Ishikawa (cell line): ENCODE results near the gene PRPF18.

Experiments used
- NFIC ChIP-seq: IDR thresholded peaks from 2 replicates; pipeline ENCODE4 v1.6.1; 2012
- TF ChIP-seq, protein P1 (sequence below): IDR thresholded peaks from 2 replicates; pipeline ENCODE4 v1.6.1; 2012
- TF ChIP-seq, protein P2 (sequence below): IDR thresholded peaks from 2 replicates; pipeline ENCODE4 v1.6.1; 2012; ENCODE audit warnings: low read depth, mild to moderate bottlenecking

DNA sequence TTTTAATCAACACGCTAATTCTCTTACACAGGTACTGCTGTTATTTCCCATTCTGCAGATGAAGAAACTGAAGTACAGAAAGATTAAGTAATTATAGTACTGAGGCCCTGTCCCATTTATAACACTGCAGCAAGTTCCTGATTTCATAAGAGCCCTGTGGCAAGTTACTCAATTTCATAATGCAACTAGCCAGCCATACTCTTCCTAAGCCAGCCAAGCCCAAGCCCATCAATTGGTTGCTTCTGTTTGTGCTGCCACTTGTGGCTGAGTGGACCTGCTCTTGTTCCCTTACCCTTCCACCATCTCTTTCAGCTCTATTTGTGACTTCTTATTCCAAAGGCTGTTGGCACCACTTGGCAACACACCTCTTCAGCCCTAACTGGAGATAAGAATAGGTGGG, 19.7 kb upstream of the PRPF18 start:
- no peak for TF ChIP-seq NFIC
- TF ChIP-seq, protein P1, sequence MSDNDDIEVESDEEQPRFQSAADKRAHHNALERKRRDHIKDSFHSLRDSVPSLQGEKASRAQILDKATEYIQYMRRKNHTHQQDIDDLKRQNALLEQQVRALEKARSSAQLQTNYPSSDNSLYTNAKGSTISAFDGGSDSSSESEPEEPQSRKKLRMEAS = no peak
- TF ChIP-seq, protein P2, sequence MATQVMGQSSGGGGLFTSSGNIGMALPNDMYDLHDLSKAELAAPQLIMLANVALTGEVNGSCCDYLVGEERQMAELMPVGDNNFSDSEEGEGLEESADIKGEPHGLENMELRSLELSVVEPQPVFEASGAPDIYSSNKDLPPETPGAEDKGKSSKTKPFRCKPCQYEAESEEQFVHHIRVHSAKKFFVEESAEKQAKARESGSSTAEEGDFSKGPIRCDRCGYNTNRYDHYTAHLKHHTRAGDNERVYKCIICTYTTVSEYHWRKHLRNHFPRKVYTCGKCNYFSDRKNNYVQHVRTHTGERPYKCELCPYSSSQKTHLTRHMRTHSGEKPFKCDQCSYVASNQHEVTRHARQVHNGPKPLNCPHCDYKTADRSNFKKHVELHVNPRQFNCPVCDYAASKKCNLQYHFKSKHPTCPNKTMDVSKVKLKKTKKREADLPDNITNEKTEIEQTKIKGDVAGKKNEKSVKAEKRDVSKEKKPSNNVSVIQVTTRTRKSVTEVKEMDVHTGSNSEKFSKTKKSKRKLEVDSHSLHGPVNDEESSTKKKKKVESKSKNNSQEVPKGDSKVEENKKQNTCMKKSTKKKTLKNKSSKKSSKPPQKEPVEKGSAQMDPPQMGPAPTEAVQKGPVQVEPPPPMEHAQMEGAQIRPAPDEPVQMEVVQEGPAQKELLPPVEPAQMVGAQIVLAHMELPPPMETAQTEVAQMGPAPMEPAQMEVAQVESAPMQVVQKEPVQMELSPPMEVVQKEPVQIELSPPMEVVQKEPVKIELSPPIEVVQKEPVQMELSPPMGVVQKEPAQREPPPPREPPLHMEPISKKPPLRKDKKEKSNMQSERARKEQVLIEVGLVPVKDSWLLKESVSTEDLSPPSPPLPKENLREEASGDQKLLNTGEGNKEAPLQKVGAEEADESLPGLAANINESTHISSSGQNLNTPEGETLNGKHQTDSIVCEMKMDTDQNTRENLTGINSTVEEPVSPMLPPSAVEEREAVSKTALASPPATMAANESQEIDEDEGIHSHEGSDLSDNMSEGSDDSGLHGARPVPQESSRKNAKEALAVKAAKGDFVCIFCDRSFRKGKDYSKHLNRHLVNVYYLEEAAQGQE = no peak
